Stimulated activated CD4-positive, alpha-beta T cell treated with anti-CD3 and anti-CD28 coated beads, Interleukin-2, amount 100 ng/mL, for 48 hours (primary cell): ENCODE data around the gene NOTCH4.
"Not testable (repeated sequence)": the region's sequence is repeated elsewhere in the genome, so short reads cannot be mapped to it uniquely, and the experiment has no call there.

Experiments used
- DNase-seq, 2 donors: peaks; one replicate each; pipeline ENCODE4 v3.0.0-alpha.2; 2020

The NOTCH4 gene

DNA sequence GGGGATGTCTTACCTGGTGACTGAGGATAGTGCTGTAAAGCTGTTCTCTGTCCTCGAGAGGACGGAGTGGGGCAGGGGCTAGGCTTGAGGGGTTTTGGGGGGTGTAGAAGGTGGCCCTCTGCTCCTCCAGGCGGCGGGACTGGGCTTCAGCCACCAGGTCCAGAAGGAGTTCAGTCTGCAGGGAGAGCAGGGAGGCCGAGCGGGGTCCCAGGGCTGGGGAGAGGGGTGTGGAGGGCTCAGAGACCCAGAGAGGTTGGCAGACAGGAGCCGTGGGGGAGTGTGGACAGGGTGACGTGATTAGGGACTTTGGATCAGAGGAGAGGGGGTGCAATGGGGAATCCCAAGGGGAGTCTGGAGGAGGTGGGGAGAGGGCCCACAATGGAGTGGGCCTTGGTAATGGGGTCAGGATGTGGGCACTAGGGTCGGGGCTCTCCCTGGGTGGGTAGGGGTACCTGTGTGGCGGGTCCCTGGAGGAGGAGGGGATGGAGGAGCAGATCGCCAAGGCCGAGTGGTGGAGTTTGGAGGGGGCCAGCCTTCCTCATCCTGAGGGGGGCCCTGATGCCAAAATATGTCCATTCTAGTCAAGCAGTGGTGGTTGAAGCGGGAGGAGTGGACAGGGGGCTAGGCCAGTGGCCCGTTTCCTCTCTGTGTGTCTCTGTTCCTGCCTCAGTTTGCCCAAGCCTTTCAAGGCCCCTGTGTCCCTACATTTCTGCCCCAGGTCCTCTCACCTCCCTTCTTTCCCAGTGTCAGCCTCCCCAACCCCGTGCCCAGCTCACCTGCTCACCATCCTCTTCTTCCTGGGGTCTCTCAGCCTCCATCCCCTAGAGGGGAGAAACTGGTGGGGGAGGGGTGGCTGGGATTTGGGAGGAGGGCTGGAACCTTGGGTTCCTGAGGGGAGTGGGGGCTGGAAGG is 31.9 kb downstream of the NOTCH4 start:
- no peak for DNase-seq

DNA sequence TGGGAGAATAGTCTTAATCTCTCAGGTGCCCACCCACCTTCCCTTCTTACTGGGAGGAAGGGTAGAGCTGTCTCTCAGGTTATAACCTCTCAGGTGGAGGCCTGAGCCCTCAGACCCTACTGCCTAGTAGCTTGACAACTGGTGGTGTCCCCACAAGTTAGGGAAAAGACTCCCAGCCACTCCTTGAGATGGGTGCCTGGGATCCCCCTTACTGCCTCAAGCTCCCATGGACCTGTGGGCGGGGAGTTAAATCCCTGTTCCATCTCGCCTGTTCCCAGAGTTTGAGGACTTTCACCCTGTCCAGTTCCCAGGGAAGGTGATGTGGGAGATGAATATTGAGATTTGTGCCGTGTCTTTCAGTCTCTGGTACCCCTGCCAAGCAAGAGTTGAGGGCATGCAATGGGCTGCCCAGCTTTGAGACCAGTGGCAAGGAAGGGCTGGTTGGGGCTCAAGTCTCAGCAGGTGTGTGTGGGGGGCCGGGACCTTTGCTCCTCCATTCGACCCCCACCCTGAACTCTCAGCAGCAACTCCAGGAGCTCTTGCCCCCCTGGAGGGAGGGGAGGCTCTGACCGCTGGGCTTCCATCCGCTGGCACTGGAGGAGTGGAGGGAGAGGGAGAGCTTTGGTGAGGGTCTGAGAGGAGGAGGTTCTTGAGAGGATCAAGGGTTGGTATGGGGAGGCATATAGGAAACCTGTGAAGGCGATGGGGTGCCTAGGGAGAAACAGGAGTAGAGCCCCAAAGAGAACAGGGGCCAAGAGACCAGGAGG is 32.8 kb downstream of the NOTCH4 start:
- no peak for DNase-seq

DNA sequence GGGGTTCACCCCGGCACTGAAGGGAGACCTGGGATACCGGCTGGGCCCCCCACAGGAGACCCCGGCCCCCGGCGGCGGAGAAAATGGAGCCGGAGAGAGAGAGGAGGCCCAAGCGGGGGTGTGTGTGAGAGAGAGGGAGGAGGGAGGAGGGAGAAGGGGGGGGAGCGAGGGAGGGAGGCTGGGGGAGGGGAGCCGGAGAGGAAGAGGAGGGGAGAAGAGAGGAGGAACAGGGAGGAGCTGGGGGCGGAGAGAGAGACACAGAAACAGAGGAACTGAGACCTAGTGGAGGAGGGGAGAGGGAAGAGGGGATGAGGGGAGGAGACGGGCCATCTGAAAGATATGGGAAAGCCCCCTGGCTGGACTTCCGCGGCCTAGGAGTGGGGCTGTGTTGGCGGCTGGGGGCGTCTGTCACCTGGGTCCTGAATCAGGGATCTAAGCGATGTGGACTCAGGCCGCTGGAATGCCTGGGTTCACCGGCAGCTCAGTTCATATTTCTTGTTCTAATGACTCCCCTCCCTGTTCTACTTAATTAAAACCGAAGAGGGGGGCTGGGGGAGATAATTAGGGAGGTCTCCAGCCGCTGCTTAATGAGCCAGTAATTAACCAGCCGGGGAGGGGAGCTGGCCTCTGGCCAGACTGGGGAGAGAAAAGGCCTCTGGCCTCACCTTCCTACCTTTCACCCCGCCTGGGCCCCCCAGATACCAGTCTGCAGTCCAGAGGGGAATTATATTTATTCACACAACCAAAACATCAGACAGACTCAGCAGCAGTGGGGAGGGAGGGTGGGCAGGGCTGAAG is 33.6 kb downstream of the NOTCH4 start, which contains the start of gene PBX2:
TSS of gene PBX2 (minus strand) at position 149 of the 798 bp plus-strand sequence. CDS start 287 bp downstream, outside the sequence.
- DNase-seq, result peak; percentile 65 to 67

DNA sequence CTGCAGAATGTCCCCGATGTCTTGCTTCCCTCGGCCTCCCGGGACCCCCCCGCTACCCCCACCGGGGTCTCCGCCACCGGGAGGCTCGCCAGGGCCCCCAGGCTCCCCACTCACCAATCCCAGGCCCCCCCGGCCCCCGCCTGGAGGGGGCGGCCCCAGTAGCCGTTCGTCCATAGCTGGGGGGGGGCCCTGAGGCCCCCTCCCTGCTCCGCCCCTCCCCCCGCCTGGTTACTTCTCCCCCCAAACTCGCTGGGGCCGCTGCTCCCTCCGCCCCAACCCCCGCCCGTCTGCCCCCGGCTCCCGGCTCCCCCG is 34.2 kb downstream of the NOTCH4 start:
- no peak for DNase-seq

DNA sequence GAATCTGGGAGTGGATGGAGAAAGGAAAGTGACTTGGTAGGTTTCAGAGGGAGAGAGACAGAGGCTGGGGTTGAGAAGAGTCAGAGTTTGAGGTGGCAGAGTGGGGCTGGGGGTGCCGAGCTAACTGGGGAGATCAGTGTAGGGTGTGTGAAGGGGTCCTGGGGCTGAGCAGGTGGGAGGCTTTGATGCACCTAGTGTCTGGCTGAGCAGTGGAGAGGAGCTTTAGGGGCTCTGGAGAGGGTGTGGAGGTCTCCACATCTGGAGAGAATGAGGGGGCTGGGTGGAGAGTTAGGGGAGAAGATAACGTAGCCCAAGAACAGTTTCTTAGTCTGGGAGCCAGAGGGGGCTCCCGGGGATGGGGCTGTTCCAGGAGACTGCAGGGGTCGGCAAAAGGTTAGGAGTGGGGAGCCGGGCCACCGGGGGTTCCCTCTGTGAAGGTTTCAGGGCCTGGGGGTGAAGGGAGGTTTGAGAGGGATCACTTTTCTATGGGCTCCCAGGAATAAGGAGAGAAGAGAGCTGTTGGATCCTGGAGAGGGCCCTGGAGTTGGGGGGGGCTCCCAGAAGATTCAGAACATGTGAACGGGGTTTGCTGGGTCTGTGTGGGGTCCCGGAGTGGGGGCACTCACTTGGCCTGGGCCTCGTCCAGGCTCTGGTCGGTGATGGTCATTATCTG is 34.7 kb downstream of the NOTCH4 start:
- DNase-seq, result no peak

DNA sequence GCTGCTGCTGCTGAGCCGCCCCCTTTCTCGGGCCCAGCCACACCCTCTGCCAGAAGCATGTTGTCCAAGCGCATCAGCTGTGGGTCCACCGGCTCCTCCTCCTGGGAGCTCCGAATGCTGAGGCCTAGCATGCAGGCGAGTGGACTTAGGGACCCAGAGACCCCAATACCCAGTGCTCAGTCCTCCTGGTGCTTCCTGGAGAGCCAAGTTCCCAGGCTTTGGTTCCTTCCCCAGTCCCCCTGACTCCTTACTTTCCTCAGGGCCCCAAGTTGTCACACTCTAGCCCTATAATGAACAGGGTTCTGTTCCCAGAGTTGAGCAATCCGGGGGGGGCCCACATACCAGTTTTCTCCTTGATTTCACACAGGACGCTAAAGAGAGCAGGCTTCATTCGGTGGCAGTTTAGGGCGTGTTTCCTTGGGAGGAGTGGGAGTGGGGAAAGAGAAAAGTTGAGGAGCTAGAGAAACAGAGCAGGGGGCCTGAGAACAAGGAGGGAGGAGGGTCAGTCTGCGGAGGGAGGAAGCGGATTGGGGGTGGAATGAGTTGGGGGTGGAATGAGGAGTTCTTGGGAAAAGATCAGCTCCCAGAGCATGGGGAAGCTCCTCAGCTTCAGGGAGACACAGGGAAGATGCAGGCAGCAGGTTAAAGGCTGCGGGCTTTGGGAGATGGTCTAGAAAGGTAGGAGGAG is 35.3 kb downstream of the NOTCH4 start:
- DNase-seq, result no peak

DNA sequence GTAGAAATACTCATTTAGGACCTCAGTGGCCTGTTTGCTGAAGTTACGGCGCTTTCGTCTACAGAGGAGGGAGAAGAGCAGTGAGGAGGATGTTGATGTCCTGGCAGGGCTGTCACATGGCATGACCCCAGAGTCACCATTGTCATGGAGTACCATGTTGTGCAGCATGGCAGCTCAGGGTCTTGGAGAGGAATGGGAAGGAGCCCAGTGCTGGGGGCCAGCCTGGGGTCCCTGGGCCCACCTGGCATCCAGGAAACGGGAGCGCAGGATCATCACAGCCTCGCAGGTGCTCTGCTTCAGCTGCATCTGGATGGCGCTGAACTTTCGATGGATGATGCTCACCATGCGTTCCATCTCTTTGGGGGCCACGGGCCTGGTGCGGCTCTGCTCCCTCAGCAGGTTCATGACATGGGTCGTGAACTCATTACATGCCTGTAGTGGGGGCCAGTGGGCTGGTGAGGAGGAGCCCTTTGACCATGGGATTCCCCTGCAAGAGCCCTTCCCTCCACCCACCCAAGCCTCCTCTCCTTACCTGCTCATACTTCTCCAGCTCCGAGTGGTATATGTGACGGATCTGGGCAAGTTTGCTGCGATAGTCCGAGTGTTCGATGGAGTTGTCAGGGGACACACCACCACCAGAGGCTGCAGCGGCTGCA is 36.0 kb downstream of the NOTCH4 start:
- DNase-seq, result not testable (repeated sequence)

DNA sequence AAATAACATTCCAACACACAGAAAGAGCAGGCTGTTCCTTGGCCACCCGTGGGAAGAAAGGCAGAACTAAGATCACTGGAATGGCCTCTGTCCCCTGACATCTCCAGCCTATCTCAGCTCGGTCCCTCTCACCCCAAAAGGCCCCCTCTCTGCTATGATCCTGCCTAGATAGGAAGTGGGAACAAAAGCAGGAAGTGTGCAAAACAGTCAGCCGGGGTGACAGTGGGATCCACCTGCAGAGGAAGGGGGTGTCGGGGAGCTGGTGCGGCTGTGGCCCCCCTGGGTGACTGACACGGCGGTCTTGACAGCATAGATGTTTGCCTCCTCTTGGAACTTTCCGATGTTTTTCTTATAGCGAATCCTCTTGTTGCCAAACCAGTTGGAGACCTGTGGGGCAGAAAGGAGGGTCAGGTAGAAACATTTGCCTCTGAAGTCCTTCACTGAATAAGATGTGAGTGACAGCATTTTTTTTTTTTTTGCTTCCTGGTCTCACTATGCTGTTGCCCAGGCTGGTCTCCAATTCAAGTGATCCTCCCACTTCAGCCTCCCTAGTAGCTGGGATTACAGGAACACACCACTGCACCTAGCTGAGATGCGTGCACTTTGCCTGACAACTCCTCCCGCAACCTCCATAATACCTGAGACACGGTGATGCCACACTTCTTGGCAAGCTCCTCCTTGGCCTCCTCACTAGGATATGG is 36.7 kb downstream of the NOTCH4 start:
- DNase-seq, result no peak

DNA sequence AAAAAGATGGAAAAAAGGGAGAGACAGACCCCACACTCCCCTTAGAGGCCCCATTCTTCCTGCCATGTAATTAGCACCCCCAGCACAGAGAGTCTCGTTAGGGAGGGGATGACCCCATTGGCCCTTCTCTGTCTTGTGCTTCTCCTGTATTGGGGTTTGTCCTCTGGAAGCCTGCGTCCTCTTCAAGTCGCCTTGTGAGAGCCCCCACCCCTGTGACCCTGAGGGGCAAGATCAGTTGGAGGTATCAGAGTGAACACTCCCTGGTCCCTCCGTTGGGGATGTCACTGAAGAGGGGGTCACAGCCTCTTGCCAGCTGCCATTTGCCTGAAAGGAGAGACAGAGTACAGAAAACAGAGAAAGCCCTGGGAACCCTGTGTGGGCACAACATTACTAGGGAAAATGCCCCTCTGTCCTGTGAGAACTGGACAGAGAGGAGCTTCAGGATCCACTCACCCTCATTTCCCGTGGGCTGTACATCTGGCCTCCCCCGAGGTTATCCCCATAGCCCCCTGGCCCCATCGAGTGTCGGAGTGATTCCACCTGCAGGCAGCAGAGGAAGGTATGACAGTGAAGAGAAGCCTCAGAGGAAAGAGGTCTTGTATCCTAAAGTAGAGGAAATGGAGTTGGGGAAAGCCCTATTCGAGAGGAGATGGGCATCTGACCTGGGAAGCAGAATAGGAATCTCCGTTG is 37.6 kb downstream of the NOTCH4 start:
- DNase-seq, result not testable (repeated sequence)

DNA sequence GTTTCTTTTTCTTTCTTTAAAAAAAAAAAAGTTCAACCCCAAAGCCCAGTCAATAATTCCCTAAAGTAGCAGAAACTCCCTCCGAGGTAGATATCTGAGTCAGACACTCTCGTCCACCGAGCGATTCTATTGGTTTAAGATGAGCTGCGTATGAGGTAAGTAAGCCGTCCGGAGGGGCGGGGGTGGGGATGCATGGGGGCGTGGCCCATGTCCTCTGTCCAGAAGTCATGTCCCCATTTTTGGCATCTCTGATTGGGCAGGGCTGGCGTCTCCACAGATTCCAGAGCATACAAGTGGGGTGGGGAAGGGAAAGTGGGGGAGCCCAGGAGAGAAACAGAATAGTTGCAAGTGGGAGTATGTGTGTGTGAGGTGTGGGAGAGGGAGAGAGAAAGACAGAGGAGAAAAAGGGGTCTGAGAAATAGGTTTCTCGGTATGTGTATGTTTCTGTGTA is 38.2 kb downstream of the NOTCH4 start:
- DNase-seq, result peak in 1 of 2 donors; percentile 36

DNA sequence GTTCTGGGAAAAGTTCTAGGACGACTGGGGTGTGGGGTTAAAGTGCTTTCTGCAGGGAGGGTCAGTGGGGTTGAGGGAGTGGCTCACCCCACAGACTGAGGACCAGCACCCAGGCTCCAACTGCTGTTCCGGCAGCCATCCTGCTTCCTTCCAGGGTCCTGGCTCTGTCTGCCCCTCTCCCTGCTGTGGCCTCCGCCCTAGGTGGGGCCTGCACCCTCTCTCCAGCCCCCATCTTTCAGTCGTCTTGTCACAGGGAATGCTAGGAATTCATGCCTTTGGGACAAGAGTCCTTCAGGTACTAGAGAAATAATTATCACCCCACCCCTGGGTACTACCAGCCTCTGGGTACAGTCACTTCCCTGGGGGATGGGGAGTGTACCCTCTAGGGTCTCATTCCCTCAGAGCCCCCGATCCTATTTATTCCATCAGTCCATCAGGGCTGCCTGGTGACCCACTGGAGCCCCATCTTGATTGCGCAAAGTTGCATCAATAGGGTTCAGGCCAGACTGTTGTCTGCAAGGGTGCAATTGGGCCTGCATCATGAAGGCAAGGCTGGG is 39.7 kb downstream of the NOTCH4 start, which contains the start of gene AGER:
TSS of gene AGER (minus strand) at position 170 of the 557 bp plus-strand sequence. CDS start at position 139, 31 bp downstream.
- no peak for DNase-seq

DNA sequence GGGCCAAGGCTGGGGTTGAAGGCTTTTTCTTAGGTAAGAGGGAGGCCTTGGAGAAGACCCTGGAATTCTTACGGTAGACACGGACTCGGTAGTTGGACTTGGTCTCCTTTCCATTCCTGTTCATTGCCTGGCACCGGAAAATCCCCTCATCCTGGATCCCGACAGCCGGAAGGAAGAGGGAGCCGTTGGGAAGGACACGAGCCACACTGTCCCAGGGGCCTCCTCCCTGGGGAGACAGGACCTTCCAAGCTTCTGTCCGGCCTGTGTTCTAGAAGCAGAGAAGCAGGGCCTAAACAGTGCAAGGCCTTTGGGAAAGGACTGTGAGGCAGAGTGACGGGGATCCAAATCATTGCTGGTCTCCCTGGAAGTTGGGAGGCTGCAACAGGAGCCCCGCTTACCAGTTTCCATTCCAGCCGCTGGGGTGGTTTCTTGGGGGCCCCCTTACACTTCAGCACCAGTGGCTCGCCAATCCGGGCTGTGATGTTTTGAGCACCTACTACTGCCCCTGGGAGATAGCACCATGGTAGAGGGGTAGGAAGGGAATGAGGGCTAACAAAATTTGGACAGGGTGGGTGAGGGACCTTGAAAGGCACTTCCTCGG is 40.3 kb downstream of the NOTCH4 start:
- no peak for DNase-seq

DNA sequence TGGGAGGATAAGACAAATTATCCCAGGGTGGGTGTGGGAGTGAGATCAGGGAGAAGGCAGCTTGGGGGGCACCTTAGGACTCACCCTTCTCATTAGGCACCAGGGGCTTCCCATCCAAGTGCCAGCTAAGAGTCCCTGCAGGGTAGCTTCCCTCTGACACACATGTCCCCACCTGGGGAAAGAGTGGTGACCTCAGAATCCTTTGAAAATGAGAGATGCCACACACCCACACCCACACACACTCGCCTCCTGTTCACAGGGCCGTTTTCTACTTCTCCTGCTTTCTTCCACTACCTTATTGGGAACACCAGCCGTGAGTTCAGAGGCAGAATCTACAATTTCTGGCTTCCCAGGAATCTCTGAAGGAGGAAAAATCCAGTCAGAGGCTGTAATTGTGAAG is 40.8 kb downstream of the NOTCH4 start:
- DNase-seq, result no peak

DNA sequence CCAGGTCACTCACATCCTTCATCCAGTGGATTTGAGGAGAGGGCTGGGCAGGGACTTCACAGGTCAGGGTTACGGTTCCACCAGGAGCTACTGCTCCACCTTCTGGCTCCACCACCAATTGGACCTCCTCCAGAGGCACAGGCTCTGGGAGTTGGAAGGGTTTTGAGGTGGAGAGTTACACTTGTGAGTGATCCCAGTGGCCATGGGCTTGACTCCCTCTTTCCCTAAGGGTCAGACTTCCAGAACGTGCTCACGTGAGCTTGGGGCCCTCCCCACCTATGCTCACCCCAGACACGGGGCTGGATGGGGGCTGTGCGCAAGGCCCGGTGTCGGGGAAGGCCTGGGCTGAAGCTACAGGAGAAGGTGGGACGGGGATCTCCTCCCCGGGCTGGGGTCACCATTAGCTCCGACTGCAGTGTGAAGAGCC is 41.3 kb downstream of the NOTCH4 start:
- DNase-seq, result no peak

DNA sequence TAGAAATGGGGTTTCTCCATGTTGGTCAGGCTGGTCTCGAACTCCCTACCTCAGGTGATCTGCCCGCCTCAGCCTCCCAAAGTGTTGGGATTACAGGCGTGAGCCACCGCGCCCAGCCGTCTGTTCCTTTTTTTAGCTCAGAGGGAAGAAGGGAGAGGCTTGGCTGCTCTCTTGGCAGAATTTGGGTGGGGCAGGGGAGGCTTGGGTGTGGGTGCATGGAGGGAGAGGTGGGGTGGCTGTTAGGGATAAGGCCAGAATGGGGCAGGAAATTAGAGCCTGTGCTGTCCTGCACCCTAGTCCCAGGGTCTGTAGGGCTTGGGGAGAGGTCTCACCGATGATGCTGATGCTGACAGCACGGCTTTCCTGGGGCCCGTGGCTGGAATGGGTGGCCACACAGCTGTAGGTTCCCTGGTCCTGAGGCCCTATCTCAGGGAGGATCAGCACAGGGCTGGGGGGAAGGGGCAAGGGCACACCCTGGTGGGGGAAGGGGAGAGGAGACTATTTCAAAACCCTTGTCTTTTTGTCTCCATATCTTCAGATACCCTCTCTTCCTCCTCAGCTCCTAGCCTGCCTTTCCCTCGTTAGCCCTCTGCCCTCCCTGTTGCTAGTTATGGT is 41.8 kb downstream of the NOTCH4 start:
- no peak for DNase-seq

DNA sequence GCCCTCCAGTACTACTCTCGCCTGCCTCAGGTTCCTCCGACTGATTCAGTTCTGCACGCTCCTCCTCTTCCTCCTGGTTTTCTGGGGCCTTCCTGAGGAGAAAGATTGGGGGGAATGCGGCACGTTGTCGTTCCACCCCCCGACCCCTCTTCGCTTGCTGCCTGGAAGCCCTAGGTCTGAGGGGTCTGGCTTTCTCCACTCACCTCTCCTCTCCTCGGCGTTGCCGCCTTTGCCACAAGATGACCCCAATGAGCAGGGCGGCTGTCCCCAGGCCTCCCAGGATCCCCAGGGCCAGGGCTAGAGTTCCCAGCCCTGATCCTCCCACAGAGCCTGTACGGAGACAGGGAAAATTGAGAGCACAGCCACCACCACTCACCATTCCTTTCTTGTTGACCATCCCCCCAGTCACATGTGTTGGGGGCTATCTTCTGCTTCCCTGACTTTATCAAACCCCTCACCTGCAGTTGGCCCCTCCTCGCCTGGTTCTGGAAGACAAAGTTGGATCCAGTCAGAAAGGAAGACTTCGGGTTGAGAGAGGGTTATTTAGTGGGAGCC is 42.6 kb downstream of the NOTCH4 start:
- DNase-seq, result no peak

DNA sequence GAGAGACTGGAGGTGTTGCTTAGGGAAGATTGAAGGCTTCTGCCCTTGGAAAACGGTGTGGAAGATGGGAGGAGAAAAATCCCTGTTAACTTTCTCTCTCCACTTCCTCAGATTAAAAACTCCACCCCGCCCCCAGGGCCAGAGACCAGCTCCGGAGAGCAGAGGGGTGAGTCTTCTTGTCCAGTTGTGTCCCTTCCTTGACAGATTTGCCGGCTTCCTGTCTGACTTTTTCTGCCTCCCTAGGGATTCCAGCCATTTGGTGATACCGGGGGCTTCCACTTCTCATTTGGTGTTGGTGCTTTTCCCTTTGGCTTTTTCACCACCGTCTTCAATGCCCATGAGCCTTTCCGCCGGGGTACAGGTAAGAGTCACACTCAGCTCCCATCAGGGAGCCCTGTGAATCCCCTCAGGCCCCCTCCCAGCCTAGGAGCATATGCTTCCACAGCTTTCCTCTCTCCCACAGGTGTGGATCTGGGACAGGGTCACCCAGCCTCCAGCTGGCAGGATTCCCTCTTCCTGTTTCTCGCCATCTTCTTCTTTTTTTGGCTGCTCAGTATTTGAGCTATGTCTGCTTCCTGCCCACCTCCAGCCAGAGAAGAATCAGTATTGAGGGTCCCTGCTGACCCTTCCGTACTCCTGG is 44.0 kb downstream of the NOTCH4 start:
- no peak for DNase-seq
